Ishikawa (cell line): ENCODE measurements around the gene ENTPD1.

Experiments used
- CEBPB ChIP-seq: IDR thresholded peaks from 2 replicates; pipeline ENCODE4 v1.6.1; 2012
- CREB1 ChIP-seq: IDR thresholded peaks from 2 replicates; pipeline ENCODE4 v1.6.1; 2012; ENCODE audit warnings: low read depth
- EGR1 ChIP-seq: IDR thresholded peaks from 2 replicates; pipeline ENCODE4 v1.6.1; 2012
- EP300 ChIP-seq: IDR thresholded peaks from 2 replicates; pipeline ENCODE4 v1.6.1; 2012; ENCODE audit warnings: borderline replicate concordance
- FOXM1 ChIP-seq: IDR thresholded peaks from 2 replicates; pipeline ENCODE4 v1.6.1; 2012; ENCODE audit warnings: low read depth, borderline replicate concordance
- NFIC ChIP-seq: IDR thresholded peaks from 2 replicates; pipeline ENCODE4 v1.6.1; 2012
- RAD21 ChIP-seq: IDR thresholded peaks from 2 replicates; pipeline ENCODE4 v1.6.1; 2012; ENCODE audit warnings: low read depth
- TAF1 ChIP-seq: IDR thresholded peaks from 2 replicates; pipeline ENCODE4 v1.6.1; 2012; ENCODE audit warnings: low read depth, mild to moderate bottlenecking
- TCF12 ChIP-seq: IDR thresholded peaks from 2 replicates; pipeline ENCODE4 v1.6.1; 2012; ENCODE audit warnings: low read depth
- TEAD4 ChIP-seq: IDR thresholded peaks from 2 replicates; pipeline ENCODE4 v1.6.1; 2012
- YY1 ChIP-seq: IDR thresholded peaks from 2 replicates; pipeline ENCODE4 v1.6.1; 2012; ENCODE audit warnings: low read depth
- ZBTB7A ChIP-seq: IDR thresholded peaks from 2 replicates; pipeline ENCODE4 v1.6.1; 2012; ENCODE audit warnings: low read depth
- TF ChIP-seq, protein P1 (sequence below): IDR thresholded peaks from 2 replicates; pipeline ENCODE4 v1.6.1; 2012
- TF ChIP-seq, protein P2 (sequence below): IDR thresholded peaks from 2 replicates; pipeline ENCODE4 v1.6.1; 2012
- TF ChIP-seq, protein P3 (sequence below): IDR thresholded peaks from 2 replicates; pipeline ENCODE4 v1.6.1; 2012; ENCODE audit warnings: low read depth, mild to moderate bottlenecking

Gene ENTPD1, protein sequence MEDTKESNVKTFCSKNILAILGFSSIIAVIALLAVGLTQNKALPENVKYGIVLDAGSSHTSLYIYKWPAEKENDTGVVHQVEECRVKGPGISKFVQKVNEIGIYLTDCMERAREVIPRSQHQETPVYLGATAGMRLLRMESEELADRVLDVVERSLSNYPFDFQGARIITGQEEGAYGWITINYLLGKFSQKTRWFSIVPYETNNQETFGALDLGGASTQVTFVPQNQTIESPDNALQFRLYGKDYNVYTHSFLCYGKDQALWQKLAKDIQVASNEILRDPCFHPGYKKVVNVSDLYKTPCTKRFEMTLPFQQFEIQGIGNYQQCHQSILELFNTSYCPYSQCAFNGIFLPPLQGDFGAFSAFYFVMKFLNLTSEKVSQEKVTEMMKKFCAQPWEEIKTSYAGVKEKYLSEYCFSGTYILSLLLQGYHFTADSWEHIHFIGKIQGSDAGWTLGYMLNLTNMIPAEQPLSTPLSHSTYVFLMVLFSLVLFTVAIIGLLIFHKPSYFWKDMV

DNA sequence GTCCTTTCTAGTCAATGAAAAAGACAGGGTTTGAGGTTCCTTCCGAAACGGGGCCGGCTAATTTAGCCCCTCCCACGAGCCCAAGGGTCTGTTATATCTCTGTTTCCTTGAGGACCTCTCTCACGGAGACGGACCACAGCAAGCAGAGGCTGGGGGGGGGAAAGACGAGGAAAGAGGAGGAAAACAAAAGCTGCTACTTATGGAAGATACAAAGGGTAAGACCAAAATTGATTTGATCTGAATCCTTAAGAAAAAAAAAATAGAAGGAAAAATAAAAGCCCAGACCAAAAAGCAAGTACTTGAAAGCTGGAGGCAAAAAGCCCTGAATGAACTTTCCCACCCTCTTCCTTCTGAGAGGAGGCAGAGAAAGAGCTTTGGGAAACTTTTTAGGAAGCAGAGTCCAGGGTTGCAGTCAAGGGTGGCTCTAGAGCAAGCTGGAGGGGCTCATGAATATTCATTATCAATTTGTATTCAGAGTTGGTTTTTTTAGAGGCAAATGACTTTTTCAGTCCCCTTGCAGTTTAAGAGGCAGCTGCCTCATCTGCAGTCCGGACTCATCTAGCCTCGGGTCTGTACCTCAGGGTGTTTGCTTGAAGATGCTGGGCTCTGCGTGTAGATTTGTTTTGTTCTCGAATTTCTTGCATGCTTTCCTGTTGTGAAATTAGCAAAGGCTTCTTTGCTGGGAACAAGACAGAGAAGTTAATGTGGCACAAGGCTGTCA is at the start of gene ENTPD1:
Gene ENTPD1 (plus strand): TSS at position 123 of the 721 bp plus-strand sequence. CDS start 77 bp downstream, at position 200.
- no peak for TF ChIP-seq ZBTB7A
- TF ChIP-seq RAD21, result no peak
- no peak for TF ChIP-seq CEBPB

DNA sequence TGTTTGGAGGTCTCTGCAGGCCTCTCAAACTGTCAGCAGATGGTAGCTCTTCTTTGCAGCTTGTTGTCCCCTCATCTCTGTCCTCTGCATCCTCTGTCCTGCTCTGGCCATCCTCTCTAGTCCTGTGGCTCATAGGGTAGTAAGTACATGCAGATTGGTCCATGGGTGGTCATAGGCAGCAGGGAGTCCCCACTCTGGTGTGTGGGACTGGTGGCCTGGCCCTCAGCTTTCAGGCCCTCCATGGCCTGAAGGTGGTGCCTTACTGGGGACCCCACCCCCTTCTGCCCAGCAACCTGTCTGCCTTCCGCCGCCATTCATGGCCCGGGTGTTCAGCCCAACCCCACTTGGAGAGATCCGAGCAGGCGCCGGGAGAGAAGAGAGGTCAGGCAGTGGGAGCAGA is 49.4 kb upstream of the ENTPD1 start:
- TF ChIP-seq EP300 (no peak), RAD21 (no peak), TEAD4 (no peak), YY1 (no peak), NFIC (no peak), TCF12 (no peak), ZBTB7A (no peak), FOXM1 (no peak), CREB1 (no peak), EGR1 (no peak), TAF1 (no peak), CEBPB (no peak)
- TF ChIP-seq, protein P1, sequence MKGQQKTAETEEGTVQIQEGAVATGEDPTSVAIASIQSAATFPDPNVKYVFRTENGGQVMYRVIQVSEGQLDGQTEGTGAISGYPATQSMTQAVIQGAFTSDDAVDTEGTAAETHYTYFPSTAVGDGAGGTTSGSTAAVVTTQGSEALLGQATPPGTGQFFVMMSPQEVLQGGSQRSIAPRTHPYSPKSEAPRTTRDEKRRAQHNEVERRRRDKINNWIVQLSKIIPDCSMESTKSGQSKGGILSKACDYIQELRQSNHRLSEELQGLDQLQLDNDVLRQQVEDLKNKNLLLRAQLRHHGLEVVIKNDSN, result no peak
- TF ChIP-seq, protein P2, sequence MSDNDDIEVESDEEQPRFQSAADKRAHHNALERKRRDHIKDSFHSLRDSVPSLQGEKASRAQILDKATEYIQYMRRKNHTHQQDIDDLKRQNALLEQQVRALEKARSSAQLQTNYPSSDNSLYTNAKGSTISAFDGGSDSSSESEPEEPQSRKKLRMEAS, result no peak
- TF ChIP-seq, protein P3, sequence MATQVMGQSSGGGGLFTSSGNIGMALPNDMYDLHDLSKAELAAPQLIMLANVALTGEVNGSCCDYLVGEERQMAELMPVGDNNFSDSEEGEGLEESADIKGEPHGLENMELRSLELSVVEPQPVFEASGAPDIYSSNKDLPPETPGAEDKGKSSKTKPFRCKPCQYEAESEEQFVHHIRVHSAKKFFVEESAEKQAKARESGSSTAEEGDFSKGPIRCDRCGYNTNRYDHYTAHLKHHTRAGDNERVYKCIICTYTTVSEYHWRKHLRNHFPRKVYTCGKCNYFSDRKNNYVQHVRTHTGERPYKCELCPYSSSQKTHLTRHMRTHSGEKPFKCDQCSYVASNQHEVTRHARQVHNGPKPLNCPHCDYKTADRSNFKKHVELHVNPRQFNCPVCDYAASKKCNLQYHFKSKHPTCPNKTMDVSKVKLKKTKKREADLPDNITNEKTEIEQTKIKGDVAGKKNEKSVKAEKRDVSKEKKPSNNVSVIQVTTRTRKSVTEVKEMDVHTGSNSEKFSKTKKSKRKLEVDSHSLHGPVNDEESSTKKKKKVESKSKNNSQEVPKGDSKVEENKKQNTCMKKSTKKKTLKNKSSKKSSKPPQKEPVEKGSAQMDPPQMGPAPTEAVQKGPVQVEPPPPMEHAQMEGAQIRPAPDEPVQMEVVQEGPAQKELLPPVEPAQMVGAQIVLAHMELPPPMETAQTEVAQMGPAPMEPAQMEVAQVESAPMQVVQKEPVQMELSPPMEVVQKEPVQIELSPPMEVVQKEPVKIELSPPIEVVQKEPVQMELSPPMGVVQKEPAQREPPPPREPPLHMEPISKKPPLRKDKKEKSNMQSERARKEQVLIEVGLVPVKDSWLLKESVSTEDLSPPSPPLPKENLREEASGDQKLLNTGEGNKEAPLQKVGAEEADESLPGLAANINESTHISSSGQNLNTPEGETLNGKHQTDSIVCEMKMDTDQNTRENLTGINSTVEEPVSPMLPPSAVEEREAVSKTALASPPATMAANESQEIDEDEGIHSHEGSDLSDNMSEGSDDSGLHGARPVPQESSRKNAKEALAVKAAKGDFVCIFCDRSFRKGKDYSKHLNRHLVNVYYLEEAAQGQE, result no peak

DNA sequence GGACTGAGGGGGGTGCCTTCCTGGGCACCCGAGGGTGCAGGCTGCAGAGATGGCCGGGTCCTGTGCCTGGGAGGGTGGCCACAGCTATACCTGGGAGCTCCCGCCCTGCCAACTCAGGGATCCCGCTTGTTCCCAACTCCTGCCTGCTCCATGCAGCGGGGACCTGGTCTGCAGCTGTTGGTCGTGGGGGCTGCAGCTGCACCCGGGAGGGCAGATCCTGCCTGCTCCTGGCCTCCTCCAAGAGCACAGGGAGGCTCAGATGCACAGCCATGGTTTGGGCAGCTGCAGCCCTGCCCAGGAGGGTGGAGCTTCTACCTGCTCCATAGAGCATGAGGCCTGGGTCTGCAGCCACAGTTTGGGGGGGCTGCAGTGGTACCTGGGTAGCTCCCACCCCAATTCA is 49.0 kb upstream of the ENTPD1 start:
- no peak for TF ChIP-seq TEAD4
- no peak for TF ChIP-seq CEBPB
- TF ChIP-seq FOXM1, result no peak

DNA sequence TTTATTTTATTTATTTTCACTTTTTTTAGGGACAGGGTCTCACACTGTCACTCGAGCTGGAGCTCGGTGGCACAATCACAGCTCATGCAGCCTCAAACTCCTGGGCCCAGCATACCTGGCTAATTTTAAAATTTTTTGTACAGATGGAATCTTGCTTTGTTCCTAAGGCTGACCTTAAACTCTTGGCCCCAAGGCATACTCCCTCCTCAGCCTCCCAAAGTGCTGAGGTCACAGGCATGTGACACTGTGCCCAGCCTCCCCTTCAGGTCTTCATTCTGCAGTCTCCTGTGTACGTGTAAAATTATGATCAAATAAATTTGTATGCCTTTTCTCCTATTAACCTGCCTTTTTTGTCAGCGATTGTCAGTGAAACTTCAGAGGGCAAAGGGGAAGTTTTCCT is 44.5 kb upstream of the ENTPD1 start:
- TF ChIP-seq, protein P2, result no peak
- TF ChIP-seq, protein P1, result no peak
- TF ChIP-seq CREB1, result no peak
- TF ChIP-seq EP300, result no peak
- TF ChIP-seq FOXM1, result no peak
- no peak for TF ChIP-seq NFIC
- TF ChIP-seq YY1, result no peak
- no peak for TF ChIP-seq TCF12
- no peak for TF ChIP-seq RAD21
- TF ChIP-seq ZBTB7A, result no peak

DNA sequence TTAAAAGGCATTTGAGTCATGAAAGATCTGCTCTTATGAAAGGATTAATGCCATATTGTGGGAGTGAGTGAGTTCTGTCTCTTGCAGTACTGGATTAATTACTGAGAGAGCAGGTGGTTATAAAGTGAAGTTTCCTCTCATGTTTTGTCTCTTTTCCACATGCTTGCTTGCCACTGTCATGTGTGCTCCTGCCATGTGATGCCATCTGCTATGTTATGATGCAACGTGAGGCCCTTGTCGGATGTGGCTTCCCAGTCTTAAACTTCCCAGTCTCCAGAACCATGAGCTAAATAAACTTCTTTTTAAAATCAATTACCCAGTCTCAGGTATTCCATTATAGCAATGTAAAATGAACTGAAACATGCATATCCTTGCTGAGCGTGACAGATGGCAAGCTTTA is 39.5 kb upstream of the ENTPD1 start:
- TF ChIP-seq, protein P3, result no peak
- no peak for TF ChIP-seq TEAD4
- TF ChIP-seq CEBPB, result no peak
- TF ChIP-seq NFIC, result no peak
- no peak for TF ChIP-seq ZBTB7A
- no peak for TF ChIP-seq YY1

DNA sequence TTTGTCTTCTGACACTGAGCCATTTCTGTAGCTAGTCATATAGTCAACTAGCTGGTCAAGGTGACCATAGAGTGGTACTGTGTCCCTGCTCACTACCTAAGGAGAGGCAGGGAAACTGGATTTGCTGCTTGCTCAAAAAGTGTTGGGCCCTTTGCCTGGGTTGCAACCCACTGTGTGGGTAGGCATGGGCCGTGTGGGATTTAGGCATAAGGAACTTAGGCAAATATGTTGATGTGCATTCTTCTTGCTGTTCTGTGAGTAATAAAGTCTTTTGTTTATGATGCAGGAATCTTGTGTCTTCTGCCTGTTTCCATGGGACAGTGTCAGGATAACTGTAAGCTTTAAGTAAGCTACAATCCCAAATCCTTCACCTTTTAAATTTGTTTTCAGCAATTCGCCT is 39.1 kb upstream of the ENTPD1 start:
- TF ChIP-seq NFIC (no peak), ZBTB7A (no peak)
